ENCODE results near the gene ASB2.

The ASB2 gene

DNA sequence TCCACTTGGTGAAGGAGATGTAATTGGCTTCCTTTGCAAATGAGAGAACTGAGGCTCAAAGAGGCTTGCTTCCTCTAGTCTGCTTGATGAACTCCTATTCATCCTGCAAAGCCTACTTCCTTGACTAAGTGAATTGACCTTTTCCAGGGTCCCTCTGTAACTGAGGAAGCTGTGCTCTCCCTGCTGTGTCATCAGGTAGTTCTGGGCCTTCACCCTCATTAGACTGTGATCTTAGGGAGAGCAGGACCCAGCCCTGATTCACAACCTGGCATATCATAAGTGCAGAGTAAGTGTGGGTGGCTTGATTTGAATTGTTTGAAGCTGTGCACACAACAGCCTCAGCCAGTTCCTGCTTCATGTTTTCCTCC, 16.3 kb downstream of the ASB2 start:
- TF ChIP-seq, protein P1, sequence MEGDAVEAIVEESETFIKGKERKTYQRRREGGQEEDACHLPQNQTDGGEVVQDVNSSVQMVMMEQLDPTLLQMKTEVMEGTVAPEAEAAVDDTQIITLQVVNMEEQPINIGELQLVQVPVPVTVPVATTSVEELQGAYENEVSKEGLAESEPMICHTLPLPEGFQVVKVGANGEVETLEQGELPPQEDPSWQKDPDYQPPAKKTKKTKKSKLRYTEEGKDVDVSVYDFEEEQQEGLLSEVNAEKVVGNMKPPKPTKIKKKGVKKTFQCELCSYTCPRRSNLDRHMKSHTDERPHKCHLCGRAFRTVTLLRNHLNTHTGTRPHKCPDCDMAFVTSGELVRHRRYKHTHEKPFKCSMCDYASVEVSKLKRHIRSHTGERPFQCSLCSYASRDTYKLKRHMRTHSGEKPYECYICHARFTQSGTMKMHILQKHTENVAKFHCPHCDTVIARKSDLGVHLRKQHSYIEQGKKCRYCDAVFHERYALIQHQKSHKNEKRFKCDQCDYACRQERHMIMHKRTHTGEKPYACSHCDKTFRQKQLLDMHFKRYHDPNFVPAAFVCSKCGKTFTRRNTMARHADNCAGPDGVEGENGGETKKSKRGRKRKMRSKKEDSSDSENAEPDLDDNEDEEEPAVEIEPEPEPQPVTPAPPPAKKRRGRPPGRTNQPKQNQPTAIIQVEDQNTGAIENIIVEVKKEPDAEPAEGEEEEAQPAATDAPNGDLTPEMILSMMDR (conservative IDR thresholded peaks at IDR 0.05), result no peak
- no peak for TF ChIP-seq ZFX (IDR thresholded peaks at IDR 0.05)
- H3K27ac ChIP-seq, result no peak overlapping the region

DNA sequence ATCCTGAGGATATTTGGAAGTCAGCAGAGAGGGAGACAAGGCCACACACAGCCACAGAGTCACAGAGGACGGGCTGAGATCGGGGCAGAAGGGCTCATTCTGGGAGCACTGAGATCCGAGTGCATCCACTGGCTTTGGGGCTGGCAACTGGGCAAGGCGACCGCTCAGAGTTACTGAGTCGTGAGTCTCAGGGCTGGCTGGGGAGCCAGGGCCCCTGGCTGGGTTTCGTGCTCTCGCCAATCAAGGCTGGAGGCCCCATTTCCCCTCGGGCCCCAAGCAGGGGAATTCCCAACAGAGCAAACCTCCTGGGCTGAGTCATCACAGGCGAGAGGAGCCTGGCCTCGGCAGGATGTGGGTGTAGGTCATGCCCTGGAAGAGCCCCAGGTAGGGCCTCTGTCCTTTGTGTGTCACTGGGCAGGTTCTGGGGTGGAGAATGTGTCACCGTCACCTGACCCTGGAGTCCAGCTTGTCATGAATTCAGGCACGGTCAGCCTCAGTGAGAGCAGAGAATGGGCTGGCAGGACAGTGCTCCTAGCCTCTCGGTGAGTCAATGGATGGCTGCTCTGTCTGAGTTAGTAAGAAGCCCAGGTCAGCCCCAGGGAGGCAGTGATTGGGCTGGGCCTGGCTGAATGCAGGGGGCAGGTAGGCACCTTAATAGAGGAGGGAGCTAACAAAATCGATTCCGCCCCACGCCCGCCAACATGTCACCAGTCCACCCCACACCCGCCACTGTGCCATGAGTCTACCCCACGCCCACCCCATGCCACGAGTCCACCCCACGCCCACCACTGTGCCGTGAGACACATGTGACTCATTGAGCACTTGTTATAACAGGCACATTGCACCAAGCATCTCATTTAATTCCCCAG, 16.9 kb downstream of the ASB2 start:
- no peak for TF ChIP-seq ZFX (IDR thresholded peaks at IDR 0.05)
- TF ChIP-seq, protein P1 (conservative IDR thresholded peaks at IDR 0.05), result no peak
- no peak overlapping the region for H3K27ac ChIP-seq

DNA sequence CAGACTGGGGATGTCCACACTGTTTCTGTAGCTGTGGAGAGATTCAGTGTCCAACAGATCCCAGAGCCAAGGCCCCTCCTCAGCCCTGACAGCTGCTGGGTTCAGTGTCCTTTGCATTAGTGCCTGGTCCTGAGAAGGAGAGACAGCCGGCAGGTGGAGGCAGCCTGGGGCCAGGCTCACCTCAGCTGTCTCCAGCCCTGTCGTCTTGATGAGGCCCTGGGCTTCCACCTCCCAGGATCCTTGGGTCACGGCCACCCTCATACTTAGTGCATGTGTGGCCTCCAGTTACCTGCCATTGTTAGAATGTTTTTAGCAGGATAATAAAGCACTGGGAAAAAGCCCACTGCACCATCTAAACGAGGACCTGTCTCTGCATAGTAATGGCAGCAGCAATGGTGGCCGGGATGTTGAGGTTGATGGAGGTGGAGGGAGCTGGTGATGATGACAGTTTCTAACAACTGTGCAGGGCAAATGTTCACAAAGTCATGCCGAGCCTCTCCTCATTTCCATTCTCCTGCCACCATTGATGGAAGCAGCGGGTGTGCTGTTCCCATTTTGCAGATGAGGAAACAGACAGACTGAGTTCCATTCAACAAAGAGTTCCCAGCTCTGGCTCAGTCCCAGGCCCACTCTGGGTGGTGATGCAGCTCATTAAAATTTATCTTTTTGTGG, 17.7 kb downstream of the ASB2 start:
- no peak for TF ChIP-seq ZFX (IDR thresholded peaks at IDR 0.05)
- TF ChIP-seq, protein P1 (conservative IDR thresholded peaks at IDR 0.05), result no peak
- H3K27ac ChIP-seq, result no peak overlapping the region

DNA sequence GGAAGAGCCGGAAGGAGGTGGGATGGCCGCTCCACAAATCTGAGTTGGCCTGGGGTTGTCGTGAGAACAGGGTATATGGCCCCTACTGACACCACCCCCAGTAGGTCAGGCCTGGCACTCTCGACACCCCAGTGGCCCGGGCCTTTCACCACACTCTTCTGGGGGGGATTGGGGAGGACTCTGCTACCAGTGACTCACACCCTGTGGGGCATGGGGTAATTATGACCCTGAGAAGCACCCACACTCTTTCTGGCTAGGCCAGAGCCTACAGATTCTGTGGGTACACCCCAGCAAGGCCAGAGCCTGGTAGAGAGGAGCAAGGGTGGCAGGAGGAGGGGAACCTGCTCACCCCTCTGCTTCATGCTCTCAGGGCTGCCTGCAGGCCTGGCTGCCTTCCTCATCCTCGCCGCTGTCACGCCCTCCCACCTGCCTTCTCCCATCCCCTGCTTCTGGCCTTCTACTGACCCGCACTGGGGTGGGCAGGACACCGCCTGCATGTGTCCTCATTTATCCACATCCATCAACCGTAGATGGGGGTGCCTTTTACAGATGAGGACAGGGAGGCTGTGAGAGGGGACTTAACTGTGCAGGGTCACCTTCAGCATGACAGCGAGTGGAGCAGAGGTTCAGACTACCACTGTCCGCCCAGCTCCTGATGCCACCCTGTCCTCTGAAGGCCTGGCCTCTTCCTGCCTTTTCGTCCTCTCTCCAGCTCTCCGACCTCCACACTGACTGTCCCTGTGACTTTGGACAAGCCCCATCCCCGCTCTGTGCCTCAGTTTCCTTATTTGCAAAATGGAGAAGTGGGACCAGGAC, 18.4 kb downstream of the ASB2 start:
- no peak overlapping the region for H3K27ac ChIP-seq
- TF ChIP-seq, protein P1 (conservative IDR thresholded peaks at IDR 0.05), result no peak
- TF ChIP-seq ZFX (IDR thresholded peaks at IDR 0.05), result no peak

DNA sequence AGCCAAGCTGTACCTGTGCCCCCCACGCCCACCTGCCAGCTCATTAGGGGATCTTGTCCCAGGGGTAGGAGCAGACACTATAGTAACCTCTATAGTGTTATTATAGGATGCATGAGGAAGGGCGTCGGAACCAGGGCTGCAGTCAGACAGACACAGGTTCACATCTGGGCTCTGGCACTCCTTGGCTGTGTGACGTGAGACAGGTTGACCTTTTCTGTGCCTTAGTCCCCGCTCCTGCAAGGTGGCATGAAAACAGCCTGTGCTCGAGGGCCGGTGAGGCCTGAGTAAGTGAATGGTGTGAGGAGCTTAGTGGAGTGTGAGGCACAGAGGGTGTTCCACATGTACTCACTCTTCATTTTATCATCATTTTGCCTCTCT, 19.0 kb downstream of the ASB2 start:
- no peak overlapping the region for H3K27ac ChIP-seq
- no peak for TF ChIP-seq ZFX (IDR thresholded peaks at IDR 0.05)
- TF ChIP-seq, protein P1 (conservative IDR thresholded peaks at IDR 0.05), result no peak

DNA sequence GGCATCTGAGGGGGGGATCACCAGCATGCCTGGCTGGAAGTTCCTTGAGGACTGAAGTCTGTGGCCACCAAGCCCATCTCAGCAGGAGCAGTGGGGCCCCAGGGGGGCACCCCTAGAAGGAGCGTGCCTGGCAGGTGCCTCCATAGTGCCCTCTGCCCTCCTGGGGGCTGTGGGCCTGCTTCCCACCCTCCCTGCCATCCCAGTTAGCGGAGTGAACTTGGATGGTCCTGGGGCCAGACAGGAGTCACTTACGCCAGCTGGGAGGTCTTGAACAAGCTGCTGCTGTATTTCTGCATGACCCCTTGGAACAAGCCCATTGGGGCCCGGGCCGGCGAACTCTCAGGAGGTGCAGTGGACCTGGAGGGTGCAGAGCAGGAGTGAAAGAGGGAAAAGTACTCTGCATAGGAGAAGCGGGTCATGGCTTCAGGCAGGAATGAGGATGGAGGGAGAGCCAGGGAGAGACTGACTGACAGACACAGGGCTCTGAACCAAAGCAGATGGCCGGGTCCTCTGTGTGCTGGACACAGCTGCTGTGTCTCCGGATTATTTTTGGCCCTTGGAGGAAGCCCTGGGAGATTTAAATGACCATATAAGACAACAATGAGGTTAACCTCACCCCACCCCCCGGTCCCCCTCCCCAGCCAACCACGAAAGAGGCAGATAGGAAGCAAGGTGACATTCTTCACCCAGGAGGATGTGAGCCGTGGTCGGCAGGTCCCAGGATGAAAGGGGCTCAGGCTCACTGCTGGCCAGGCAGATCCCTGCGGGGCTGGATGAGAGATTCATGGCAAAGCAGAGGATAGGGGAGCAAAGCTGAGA, 19.6 kb downstream of the ASB2 start:
- H3K27ac ChIP-seq, result no peak overlapping the region
- TF ChIP-seq, protein P1 (conservative IDR thresholded peaks at IDR 0.05), result no peak
- no peak for TF ChIP-seq ZFX (IDR thresholded peaks at IDR 0.05)
